ENCODE results near the gene ACACB. TPM values are rescaled to one million over a fixed set of nuclear protein-coding genes. Genes with fewer than 3 reads are reported as not detected.
A peak's percentile ranks its signal among the peaks of the same experiment; 100 is the strongest.

ACACB gene
- total RNA-seq, 1 experiment from 2014 or later = 1.0 TPM

GRCh38 chr12:109275173-109275572, 158.8 kb downstream of the ACACB start:
- Mint-ChIP-seq H3K9me3 (ENCODE audit: unreplicated experiment) (peaks cover 7% of the 10 kb centered on the region), H3K27me3 (ENCODE audit: insufficient read depth, unreplicated experiment) (peaks cover 12% of the 10 kb centered on the region), H3K4me3 (ENCODE audit: unreplicated experiment) (no peak overlapping the region), H3K36me3 (ENCODE audit: insufficient read depth, unreplicated experiment) (no peaks in the 10 kb centered on the region), H3K27ac (ENCODE audit: low read depth, unreplicated experiment) (no peak overlapping the region), H3K4me1 (ENCODE audit: insufficient read depth, unreplicated experiment) (peaks cover 5% of the 10 kb centered on the region)
- CTCF ChIA-PET = interaction anchor here (0.8 to 1.6 kb wide), 4 partner anchors 10 to 112 kb away, joined by 3 to 6 read pairs (median 4); no protein-coding TSS in a partner anchor
- no peak for TF ChIP-seq CTCF (IDR thresholded peaks at IDR 0.05; ENCODE audit: unreplicated experiment)
- POLR2A ChIA-PET = interaction anchor here (0.6 kb wide), 1 partner anchor 114 kb away, joined by 4 read pairs; no protein-coding TSS in a partner anchor
- DNase-seq (ENCODE audit: unreplicated experiment) = no peak
- no TSS peak for BruUV-seq (replicated peaks)
- intact Hi-C loops (cut with micrococcal nuclease) = no loop called here

DNA sequence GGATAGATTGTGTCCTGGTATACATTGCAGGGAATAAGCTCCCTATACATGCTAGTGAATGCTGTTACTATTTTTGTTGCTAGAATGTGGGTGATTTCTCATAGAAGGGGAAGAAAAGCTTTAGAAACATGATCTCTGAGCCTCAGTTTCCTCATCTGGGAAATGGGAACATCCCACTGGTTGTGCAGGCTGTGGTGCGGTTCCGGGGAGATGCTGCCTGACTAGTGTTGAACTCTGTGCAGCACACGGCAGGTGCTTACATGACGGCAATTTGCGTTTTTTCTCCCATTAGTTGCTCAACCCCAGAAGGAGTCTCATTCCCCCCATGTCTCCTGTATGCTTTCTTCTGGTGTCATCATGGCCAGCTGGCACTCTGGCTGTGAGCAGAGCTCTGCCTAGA, 159.8 kb downstream of the ACACB start:
- Mint-ChIP-seq H3K27me3 (ENCODE audit: insufficient read depth, unreplicated experiment) (peaks cover 12% of the 10 kb centered on the region), H3K36me3 (ENCODE audit: insufficient read depth, unreplicated experiment) (no peaks in the 10 kb centered on the region), H3K4me3 (ENCODE audit: unreplicated experiment) (no peak overlapping the region), H3K27ac (ENCODE audit: low read depth, unreplicated experiment) (no peak overlapping the region), H3K9me3 (ENCODE audit: unreplicated experiment) (no peaks in the 10 kb centered on the region), H3K4me1 (ENCODE audit: insufficient read depth, unreplicated experiment) (peaks cover 5% of the 10 kb centered on the region)
- TF ChIP-seq CTCF (IDR thresholded peaks at IDR 0.05; ENCODE audit: unreplicated experiment) = no peak
- no peak for DNase-seq (ENCODE audit: unreplicated experiment)
- POLR2A ChIA-PET = no interaction called here
- CTCF ChIA-PET = interaction anchor here (0.6 to 3.7 kb wide), 4 partner anchors 12 to 577 kb away, joined by 3 to 30 read pairs (median 4); no protein-coding TSS in a partner anchor
- no TSS peak for BruUV-seq (replicated peaks)
- intact Hi-C loops (cut with micrococcal nuclease) = no loop called here

GRCh38 chr12:109277255-109277898, 161.0 kb downstream of the ACACB start:
- H3K36me3 Mint-ChIP-seq (ENCODE audit: insufficient read depth, unreplicated experiment) = no peaks in the 10 kb centered on the region
- BruUV-seq (replicated peaks) = no TSS peak
- ChIA-PET CTCF (interaction anchor here (0.7 to 3.7 kb wide), 2 partner anchors 10 to 13 kb away, joined by 3 to 30 read pairs; no protein-coding TSS in a partner anchor), POLR2A (no interaction called here)
- no peak for TF ChIP-seq CTCF (IDR thresholded peaks at IDR 0.05; ENCODE audit: unreplicated experiment)
- intact Hi-C loops (cut with micrococcal nuclease) = no loop called here
- no peaks in the 10 kb centered on the region for H3K9me3 Mint-ChIP-seq (ENCODE audit: unreplicated experiment)
- peaks cover 5% of the 10 kb centered on the region for H3K4me1 Mint-ChIP-seq (ENCODE audit: insufficient read depth, unreplicated experiment)
- no peak for DNase-seq (ENCODE audit: unreplicated experiment)
- no peak overlapping the region for H3K4me3 Mint-ChIP-seq (ENCODE audit: unreplicated experiment)
- no peak overlapping the region for H3K27ac Mint-ChIP-seq (ENCODE audit: low read depth, unreplicated experiment)
- peaks cover 12% of the 10 kb centered on the region for H3K27me3 Mint-ChIP-seq (ENCODE audit: insufficient read depth, unreplicated experiment)

DNA sequence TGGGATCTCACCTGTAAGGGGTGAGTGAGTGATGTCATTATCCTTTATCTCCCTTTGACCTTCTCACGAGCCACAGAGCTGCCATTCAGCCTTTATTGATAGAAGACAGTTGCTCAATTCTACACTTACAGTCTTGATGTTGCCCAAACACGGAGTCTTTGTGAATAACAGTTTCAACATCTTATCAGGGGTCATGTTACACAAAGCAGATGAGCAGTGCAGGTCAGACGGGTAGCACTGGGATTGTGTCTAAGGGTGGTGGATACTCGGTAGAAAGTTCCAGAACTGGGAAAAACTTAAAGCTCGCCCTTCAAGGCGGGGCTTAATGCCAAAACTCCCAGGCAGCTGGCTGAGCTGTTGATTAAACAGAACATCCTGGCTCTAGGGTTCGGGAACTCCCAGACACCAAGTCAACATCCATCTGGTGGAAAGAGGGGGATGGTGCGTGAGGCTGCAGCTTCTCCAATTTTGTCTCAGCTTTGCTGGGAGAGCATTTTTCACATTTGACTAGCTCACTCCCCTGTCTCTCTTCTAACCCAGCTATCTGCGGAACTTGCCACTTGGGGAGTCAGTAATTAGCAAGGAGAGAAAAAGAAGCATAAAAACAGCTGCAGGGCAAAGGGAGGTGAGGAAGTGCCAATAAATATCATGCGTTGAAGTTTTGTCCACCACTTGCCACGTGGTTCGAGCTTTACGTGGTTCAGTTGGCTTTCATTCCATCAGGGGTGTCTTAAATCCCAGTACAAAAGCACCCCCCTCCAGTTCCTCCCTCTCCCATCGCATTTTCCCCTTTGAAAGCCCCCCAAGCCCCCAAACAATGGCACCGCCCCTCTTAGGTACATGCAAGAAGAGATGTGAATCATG, 161.7 kb downstream of the ACACB start:
- POLR2A ChIA-PET = interaction anchor here (0.7 kb wide), 1 partner anchor 24 kb away, joined by 4 read pairs; no protein-coding TSS in a partner anchor
- intact Hi-C loops (cut with micrococcal nuclease) = no loop called here
- H3K36me3 Mint-ChIP-seq (ENCODE audit: insufficient read depth, unreplicated experiment) = no peaks in the 10 kb centered on the region
- H3K4me1 Mint-ChIP-seq (ENCODE audit: insufficient read depth, unreplicated experiment) = peaks cover 5% of the 10 kb centered on the region
- H3K4me3 Mint-ChIP-seq (ENCODE audit: unreplicated experiment) = no peak overlapping the region
- H3K9me3 Mint-ChIP-seq (ENCODE audit: unreplicated experiment) = no peaks in the 10 kb centered on the region
- CTCF ChIA-PET = interaction anchor here (0.5 to 3.7 kb wide), 5 partner anchors 11 to 165 kb away, joined by 3 to 30 read pairs (median 3); no protein-coding TSS in a partner anchor
- H3K27ac Mint-ChIP-seq (ENCODE audit: low read depth, unreplicated experiment) = no peak overlapping the region
- no peak for TF ChIP-seq CTCF (IDR thresholded peaks at IDR 0.05; ENCODE audit: unreplicated experiment)
- no TSS peak for BruUV-seq (replicated peaks)
- peak; percentile 66 for DNase-seq (ENCODE audit: unreplicated experiment)
- peaks cover 11% of the 10 kb centered on the region for H3K27me3 Mint-ChIP-seq (ENCODE audit: insufficient read depth, unreplicated experiment)

All from MCF 10A (cell line).